ENCODE measurements around the gene C1orf226.

Gene C1orf226

GRCh38 chr1:162381383-162381782, at the start of gene C1orf226:
TSS of gene C1orf226 (plus strand) at chr1:162381728. CDS start at chr1:162381902, 174 bp downstream.
- TF ChIP-seq CTCF (conservative IDR thresholded peaks at IDR 0.05; ENCODE audit: low read depth, low read length): no peak
- no peak for DNase-seq (ENCODE audit: low read depth)
- H3K4me3 ChIP-seq (ENCODE audit: low read depth, low read length): no peak within 1 kb of the TSS

GRCh38 chr1:162333991-162334390, 47.5 kb upstream of the C1orf226 start:
- H3K4me3 ChIP-seq (ENCODE audit: low read depth, low read length): no peak overlapping the region
- no peak for DNase-seq (ENCODE audit: low read depth)
- TF ChIP-seq CTCF (conservative IDR thresholded peaks at IDR 0.05; ENCODE audit: low read depth, low read length): no peak

- no peak for DNase-seq (ENCODE audit: low read depth)
- no peak for TF ChIP-seq CTCF (conservative IDR thresholded peaks at IDR 0.05; ENCODE audit: low read depth, low read length)
- H3K4me3 ChIP-seq (ENCODE audit: low read depth, low read length): no peak overlapping the region
These were observed 46.4 kb upstream of the C1orf226 start for GRCh38 chr1:162335126-162335525.

- DNase-seq (ENCODE audit: low read depth): no peak
- no peak for TF ChIP-seq CTCF (conservative IDR thresholded peaks at IDR 0.05; ENCODE audit: low read depth, low read length)
- no peak overlapping the region for H3K4me3 ChIP-seq (ENCODE audit: low read depth, low read length)
These were observed 44.8 kb upstream of the C1orf226 start for GRCh38 chr1:162336621-162337285.

- TF ChIP-seq CTCF (conservative IDR thresholded peaks at IDR 0.05; ENCODE audit: low read depth, low read length): no peak
- H3K4me3 ChIP-seq (ENCODE audit: low read depth, low read length): no peak overlapping the region
- no peak for DNase-seq (ENCODE audit: low read depth)
These were observed 39.0 kb upstream of the C1orf226 start for GRCh38 chr1:162342452-162342983.

GRCh38 chr1:162343470-162343869, 38.1 kb upstream of the C1orf226 start:
- TF ChIP-seq CTCF (conservative IDR thresholded peaks at IDR 0.05; ENCODE audit: low read depth, low read length): no peak
- no peak overlapping the region for H3K4me3 ChIP-seq (ENCODE audit: low read depth, low read length)
- DNase-seq (ENCODE audit: low read depth): no peak

- H3K4me3 ChIP-seq (ENCODE audit: low read depth, low read length): no peak overlapping the region
- TF ChIP-seq CTCF (conservative IDR thresholded peaks at IDR 0.05; ENCODE audit: low read depth, low read length): no peak
- no peak for DNase-seq (ENCODE audit: low read depth)
These were observed 34.2 kb upstream of the C1orf226 start for GRCh38 chr1:162347281-162347680.
